NOMO-1 (cell line): Measurements from ENCODE around the gene RAD51C.
"Not testable (repeated sequence)": the region's sequence is repeated elsewhere in the genome, so short reads cannot be mapped to it uniquely, and the experiment has no call there.

Experiments
- DNase-seq, 2 experiments: peaks; one replicate each; lab custom pipeline; 2025; ENCODE audit not compliant: unreplicated experiment in 2 of 2; lab: John Stamatoyannopoulos, UW

The RAD51C gene

DNA sequence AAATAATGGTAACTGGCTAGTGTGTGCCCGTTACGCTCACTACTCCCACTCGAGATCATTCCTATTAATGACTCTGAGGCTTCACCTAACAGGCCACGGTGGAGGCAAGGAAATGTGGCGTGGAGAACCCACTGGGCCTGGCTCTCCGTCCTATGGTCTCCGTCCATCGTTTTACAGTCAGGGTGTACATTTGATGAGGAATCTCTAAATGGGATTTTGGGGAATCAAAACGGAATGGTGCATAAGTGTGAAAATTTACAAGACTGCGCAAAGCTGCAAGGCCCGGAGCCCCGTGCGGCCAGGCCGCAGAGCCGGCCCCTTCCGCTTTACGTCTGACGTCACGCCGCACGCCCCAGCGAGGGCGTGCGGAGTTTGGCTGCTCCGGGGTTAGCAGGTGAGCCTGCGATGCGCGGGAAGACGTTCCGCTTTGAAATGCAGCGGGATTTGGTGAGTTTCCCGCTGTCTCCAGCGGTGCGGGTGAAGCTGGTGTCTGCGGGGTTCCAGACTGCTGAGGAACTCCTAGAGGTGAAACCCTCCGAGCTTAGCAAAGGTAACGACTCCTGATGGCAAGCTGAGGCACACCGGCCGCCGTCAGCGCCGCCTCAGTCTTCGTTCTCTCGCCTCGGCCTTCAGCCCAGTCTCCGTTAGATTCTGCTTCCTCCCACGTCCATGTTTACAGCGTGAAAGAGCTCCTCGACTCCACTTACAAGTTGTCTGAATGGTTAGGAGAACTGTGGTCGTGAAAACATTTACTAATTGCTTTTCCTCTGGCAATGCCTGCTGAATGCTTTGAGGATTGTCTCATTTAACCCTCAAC, at the start of gene RAD51C:
RAD51C (plus strand) TSS at position 364 of the 817 bp plus-strand sequence; CDS start at position 406, 42 bp downstream.
- DNase-seq, result peak; percentile 88 to 93

DNA sequence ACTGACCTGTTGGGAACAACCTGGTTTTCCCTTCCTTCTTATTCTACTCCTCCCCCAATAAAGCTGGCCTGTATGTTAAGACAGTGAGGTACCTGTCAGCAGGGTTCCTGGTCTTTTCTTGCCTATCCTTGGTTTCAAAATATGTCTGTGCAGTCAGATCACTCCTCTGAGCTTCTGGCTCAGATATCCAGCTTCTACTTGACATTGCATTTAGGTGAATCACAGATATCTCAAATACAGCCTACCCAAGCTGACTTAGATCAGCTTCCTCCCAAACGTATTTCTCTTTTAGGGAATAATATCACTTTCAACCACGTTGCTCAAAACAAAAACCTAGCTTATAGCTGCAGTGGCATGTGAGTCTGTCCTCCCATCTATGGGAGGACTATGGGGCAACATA, 49.3 kb upstream of the RAD51C start:
- DNase-seq, result no peak

DNA sequence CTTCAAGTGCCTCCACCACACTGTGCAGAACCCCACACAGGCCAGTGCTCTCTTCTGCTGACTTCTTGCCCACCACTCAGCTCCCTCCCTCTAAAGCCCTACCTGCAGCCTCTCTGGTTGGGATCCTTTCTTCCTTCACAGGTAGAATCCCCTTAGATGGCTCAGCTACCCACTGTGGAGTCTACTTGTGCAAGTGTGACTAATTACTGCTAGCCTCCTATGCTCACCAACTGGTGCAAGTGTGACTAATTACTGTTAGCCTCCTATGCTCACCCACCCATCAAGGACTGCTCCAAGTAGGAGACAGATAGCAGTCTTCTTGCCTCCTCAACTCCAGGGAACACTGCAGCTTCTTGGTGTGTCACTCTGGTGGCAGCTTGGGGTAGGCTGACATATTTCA, 44.2 kb upstream of the RAD51C start:
- no peak for DNase-seq

DNA sequence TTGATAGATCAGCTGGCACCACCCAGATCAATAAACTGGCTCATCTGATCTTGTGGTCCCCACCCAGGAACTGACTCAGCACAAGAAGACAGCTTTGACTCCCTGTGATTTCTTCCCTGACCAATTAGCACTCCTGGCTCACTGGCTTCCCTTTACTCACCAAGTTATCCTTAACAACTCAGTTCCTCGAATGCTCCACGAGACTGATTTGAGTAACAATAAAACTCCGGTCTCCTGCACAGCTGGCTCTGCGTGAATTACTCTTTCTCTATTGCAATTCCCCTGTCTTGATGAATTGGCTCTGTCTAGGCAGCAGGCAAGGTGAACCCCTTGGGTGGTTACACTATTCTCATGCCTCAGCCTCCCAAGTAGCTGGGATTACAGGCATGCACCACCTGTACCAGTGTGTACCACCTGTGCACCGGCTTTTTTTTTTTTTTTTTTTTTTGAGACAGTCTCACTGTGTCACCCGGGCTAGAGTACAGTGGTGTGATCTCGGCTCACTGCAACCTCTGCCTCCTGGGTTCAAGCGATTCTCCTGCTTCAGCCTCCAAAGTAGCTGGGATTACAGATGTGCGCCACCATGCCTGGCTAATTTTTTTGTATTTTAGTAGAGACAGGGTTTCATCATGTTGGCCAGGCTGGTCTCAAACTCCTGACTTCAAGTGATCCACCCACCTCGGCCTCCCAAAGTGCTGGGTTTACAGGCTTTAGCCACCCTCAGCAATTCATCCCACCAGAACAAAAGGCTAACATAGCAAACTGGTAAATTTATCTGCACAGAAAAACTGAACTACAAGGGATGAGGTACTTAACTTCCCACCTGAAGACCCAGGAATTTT, 34.2 kb upstream of the RAD51C start:
- DNase-seq, result not testable (repeated sequence)

DNA sequence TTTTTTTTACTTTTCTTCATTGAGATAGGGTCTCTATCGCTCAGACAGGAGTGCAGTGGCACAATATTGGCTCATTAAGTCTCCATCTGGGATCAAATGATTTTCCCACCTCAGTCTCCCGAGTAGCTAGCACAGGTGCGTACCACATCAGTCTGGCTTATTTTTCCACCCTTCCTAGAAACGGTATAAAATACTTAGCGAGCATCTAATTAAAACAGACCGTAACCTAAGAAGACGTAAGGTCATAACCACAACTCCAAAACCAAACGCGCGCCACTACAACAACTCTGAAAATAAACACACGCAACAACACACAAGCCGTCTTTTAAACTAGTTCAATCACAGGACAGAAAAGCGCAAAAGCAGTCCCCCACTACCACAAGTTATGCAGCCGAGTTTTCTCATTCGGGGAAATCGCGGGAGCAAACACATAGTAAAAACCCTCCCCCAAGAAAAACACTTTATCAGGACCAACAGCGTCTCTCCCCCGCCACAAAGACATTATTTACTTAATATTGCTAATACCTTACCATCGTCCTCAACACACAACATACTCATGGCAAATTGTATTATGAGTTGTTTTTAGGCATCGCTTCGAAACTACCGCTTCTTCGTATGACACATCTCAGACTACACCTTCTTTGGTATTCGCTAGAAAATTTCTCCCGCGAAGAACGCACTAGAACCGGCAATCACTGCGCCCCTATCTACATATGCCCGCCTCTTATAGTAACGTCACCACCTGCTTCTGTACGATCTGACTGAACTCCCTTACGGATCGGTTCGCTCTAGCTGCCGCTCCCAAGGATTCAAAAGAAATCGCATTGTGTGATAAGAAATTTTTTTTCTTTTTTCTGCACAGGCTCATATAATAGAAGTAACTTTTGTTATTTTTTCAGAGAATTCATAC, 33.3 kb upstream of the RAD51C start:
- DNase-seq, result peak; percentile 76 to 87

DNA sequence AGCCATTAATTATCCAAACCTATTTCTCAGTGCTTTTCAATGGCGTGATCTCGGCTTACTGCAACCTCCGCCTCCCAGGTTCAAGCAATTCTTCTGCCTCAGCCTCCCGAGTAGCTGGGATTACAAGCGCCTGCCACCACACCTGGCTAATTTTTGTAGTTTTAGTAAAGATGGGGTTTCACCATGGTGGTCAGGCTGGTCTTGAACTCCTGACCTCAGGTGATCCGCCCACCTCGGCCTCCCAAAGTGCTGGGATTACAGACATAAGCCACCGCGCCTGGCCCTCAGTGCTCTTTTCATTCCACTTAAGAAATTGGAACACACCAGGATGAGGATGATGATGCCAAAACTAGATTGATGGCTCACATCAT, 32.7 kb upstream of the RAD51C start:
- DNase-seq, result not testable (repeated sequence)

DNA sequence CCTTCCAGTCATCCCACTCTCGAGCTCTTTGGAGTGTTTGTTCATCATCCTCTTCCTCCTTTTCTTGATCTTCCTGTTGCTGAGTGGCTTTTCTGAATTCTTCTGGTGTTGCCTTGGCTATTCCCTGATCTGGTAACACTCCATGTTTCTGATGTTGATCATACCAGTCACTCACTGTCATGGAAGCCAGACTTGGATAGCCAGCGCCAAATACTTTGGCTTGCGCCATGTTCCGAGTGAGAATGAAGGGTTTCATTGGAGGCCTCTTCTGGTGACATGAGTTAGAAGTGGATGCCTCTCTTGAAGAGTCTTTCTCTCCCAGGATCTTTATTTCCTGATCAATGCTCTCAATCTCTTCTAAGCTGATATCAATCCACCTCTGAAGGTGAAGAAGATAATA, 31.8 kb upstream of the RAD51C start:
- DNase-seq, result no peak

DNA sequence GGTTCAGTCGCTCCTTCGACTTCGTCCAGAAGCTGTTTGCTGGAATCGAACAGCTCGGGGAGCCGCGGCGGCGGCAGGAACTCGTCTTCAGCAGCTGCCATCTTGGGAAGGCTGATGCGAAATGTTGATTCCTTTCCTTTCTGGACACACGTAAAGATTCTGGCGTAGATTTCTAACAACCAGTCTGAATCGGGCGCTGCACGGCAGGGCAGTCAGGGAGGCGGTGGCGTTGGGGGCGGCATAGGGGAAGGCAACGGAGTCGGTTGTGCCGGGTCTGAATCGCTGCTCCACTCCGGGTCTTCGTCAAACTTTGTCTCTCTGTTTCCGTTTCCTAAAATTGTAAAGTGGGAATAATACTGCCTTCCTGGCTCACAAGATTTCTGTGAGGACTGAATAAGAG, 30.9 kb upstream of the RAD51C start:
- no peak for DNase-seq

DNA sequence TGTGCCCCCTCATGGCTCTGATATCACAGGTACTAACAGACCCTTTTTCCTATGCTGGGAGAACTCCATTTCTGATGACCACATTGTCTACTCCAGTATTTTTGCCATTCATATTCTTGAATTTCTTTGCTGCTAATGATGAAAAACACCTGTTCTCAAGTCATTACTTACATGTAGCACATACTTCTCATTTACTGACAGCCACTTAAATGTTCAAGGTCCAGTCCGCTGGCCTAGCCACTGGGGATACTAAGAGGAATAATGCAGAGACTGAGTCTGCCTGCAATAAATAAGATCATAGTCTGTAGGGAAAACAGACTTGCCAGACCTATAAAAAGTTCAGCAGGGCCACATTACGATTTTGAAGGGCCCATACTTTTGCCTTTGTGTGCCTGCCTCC, 28.1 kb upstream of the RAD51C start:
- no peak for DNase-seq

DNA sequence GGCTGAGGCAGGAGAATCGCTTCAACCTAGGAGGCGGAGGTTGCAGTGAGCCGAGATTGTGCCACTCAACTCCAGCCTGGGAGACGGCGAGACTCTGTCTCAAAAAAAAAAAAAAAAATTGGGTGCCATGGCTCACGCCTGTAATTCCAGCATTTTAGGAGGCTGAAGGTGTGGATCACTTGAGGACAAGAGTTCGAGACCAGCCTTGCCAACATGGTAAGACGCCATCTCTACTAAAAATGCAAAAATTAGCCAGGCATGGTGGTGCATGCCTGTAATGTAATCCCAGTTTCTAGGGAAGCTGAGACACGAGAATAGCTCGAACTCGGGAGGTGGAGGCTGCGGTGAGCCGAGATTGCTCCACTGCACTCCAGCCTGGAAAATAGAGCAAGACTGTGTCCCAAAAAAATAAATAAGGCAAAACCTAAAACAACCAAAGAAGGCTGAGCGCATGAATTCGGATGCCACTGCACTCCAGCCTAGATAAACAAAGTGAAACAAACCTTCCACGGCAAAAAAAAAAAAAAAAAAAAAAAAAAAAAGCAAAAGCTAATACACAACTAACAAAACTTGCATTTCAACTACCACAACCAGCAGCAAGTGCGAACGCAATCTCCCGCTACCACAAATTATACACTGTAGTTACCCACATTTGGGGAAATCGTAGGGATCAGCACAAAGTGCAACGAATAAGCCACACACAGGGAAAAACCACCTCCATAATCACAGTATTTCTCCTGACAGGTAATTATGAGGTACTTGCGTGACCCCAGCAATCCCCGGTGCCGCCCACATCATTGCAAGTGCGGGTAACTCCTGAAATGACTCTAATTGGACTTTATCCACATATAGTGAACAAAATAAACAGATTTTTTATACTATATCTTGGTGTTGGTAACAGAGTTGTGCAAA, 26.2 kb upstream of the RAD51C start:
- DNase-seq, result peak in 1 of 2 experiments; percentile 52

DNA sequence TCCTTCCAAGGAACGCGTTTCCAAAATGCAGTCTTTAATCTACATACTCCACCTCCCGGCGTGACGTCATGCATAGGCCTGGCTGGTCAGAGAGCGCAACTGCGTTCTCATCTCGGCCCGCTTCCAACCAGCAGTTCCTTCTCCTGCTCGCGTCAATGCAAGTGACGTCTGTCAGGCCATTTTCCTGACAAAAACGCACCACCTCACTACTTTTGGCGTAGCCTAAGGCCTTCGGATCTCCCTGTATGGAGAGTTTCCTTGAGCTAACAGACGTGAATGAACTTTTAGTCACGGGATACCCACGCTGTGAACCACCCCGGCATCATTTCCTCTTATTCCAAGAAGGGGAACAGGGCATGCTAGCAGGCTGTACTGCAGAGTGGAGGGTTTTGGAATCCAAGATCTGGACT, 25.5 kb upstream of the RAD51C start:
- peak; percentile 75 to 85 for DNase-seq

DNA sequence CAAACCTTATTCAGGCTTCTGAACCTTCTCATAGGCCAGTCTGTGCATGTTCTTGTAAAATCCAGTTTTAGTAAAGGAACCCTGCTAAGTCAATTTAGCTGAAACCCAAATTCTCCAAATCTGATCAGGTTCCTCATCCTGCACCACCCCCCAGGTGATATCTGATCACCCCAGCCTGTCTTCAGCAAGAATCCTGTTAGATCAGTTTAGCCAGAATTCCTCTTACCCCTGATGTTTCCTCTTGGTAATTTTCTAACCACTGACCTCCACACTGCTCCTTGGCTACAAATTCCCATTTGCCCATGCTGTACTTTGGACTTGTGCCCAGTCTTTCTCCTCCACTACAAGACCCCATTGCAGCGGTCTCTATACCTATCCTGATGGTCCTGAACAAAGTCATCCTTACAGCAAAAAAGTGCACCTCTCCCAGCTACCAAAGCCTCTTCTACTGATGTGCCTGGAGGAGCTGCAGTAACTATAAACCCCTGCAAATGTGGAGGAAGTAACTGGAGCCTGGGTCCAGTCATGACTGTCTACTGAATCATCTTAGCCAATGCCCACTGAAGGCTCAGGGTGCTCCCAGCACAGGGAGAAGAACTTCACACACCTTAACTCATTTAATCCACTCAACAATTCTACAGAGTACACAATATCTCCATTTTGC, 24.3 kb upstream of the RAD51C start:
- no peak for DNase-seq

DNA sequence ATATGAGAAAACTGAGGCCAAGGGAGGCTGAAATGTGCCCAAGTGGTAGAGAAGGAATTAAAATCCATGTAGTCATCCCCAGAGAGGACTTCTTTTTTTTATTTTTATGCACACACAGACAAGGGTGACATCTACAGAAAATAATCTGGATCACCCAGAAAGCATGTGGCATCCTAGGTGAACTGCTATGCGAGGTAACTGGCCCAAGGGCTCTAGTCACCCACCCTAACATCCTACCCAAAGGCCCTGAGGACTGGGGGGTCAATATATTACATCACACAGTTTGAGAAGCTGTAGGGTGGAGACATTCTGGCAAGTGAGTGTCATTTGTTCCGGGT, 23.8 kb upstream of the RAD51C start:
- no peak for DNase-seq

DNA sequence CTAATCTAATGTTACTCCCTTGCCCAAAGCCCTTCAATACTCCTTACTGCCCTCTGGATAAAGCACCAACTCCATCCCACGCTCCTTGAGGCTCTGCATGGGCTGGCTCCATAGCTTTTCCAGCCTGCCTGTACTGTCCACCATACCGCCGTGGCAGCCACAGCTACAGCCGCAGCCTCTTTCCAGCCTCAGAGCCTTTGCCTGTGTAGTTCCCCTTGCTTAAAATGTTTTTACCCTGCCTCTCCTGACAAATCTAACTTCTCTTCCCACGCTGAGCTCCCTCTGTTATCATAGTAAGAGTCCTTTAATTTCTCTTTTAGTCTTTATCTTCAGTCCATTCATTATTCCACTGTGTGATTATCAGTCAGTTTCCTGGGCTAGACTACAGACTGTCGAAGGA, 22.5 kb upstream of the RAD51C start:
- no peak for DNase-seq

DNA sequence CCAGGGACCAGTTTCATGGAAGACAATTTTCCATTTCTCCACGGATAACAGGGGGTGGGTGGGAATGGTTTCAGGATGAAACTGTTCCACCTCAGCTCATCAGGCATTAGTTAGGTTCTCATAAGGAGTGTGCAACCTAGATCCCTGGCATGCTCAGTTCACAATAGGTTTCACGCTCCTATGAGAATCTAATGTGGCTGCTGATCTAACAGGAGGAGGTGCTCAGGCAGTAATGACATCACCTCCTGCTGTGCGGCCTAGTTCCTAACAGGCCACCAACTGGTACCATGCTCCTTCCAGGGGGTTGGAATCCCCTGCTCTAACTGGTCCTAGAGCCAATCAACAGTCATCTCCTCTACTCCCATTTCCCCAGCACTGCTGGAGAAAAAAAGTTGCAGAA, 20.4 kb upstream of the RAD51C start:
- no peak for DNase-seq

DNA sequence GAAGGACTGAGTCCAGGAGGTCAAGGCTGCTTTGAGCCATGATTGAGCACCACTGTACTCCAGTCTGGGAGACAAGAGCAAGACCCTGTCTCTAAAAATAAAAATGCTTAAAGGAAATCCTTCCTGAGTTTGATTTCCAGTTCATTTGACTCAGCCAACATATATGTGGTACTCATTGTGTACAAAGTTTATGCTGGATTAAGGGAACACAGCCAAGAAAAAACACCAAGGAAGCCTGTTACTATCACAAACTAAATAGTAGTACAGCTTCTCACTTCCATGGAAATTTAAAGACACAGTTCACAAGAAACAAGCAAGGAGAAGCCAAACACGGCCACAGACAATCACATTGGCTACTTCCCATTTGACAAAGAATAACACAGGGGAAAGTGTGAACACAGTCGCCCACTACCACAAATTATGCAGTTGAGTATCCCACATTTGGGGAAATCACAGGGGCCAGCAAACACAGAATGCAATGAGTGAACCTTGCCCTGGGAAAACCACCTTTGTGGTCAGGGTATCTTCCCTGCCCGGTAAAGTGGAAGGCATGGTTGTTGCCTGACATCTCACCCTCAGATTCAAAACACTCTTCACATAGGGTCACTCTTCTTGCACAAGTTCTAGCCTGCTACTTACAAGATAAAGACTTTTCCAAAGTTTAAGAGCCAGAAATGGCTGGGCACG, 15.1 kb upstream of the RAD51C start:
- DNase-seq, result no peak

DNA sequence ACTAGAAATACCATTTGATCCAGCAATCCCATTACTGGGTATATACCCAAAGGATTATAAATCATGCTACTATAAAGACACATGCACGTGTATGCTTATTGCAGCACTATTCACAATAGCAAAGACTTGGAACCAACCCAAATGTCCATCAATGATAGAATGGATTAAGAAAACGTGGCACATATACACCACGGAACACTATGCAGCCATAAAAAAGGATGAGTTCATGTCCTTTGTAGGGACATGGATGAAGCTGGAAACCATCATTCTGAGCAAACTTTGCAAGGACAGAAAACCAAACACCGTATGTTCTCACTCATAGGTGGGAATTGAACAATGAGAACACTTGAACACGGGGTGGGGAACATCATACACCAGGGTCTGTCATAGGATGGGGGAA, 14.1 kb upstream of the RAD51C start:
- DNase-seq, result not testable (repeated sequence)

DNA sequence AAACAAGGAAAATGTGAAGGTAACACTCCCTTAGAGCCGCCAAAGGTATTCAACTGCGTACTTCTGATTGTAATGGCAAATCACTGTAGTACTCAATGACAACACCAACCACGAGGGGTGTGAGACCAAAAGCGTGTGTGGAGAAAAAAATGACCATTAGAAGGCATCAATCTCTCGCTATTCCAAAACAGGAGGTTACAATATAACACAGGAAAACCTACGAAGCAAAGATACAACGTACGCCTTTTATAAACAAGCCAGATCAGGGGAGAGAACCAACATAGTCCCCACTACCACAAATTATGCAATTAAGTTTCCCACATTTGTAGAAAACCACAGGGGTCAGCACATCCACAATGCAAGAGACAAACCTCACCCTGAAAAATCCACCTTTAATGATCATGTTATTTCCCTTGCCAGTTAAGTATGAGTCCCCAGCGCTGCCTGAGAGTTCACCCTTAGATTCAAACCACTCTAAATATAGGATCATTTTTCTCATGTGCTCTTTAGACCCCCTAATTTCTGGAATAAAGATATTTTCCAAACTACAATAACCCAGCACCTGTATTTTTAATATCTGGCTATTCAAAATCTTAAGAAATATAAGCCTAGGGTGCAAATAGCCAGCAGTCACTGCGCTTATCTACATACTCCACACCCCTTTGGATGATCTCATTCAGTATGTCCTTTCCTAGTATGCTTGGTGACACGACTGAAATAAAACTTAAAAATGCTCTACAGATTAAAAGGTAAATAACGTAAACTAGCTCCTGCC, 13.0 kb upstream of the RAD51C start:
- DNase-seq, result no peak
